ENCODE measurements around the gene GOLT1B. TPM values are rescaled to one million over a fixed set of nuclear protein-coding genes. Genes with fewer than 3 reads are reported as not detected.
"Not testable (repeated sequence)": the region's sequence is repeated elsewhere in the genome, so short reads cannot be mapped to it uniquely, and the experiment has no call there.

GOLT1B gene
- total RNA-seq (10 to 100 TPM; 25.8 to 42.5 (median 31.7) TPM), polyA plus RNA-seq (10 to 100 TPM; 20.8 to 21.3 TPM), total RNA-seq (20.6 reads per million, percentile 51 among the genes with 10 or more reads in this experiment)

GRCh38 chr12:21501258-21502163 lies at the start of gene GOLT1B, which contains the start of gene RECQL:
Gene GOLT1B (plus strand): TSS chr12:21501789. CDS start chr12:21501924, 135 bp downstream.
Gene RECQL (minus strand): TSS chr12:21501635. CDS start chr12:21499570, 2,065 bp downstream.
- Histone ChIP-seq H3K4me1 (ENCODE audit: control insufficient read depth in 2 of 2, insufficient read depth in 2 of 2, low read length in 2 of 2) (peaks cover 20 to 25% of the 10 kb centered on the region in 2 donors), H3K36me3 (ENCODE audit: control insufficient read depth in 2 of 3, insufficient read depth in 3 of 3, low read length in 3 of 3) (peaks cover 0 to 24% (median 0%) of the 10 kb centered on the region in 3 experiments), H3K9me3 (ENCODE audit: control insufficient read depth in 2 of 3, low read length in 3 of 3) (no peaks in the 10 kb centered on the region), H3K27ac (ENCODE audit: low read depth, low read length) (peak within 1 kb of the TSS; percentile 87), H3K4me3 (ENCODE audit: low read length) (peak within 1 kb of the TSS; percentile 68), H3K27me3 (ENCODE audit: control insufficient read depth in 2 of 2, insufficient read depth in 2 of 2, low read length in 2 of 2) (no peaks in the 10 kb centered on the region)
- ChIA-PET POLR2A (interaction anchor here (0.5 to 2.2 kb wide), 20 partner anchors 9 to 1043 kb away, joined by 3 to 25 read pairs (median 3); partner anchors contain the start of genes C2CD5, LDHB and PYROXD1), CTCF (interaction anchor here (0.6 to 1.7 kb wide), 2 partner anchors 178 to 263 kb away, joined by 3 to 11 read pairs; no protein-coding TSS in a partner anchor)
- Mint-ChIP-seq H3K36me3 (peaks cover 5 to 23% (median 13%) of the 10 kb centered on the region in 5 donors), H3K27ac (no peak within 1 kb of the TSS), H3K4me1 (peaks cover 30 to 67% (median 55%) of the 10 kb centered on the region in 7 donors), H3K27me3 (no peaks in the 10 kb centered on the region), H3K4me3 (no peak within 1 kb of the TSS), H3K9me3 (no peaks in the 10 kb centered on the region)
- peak; percentile 98 for ATAC-seq
- intact Hi-C loops (cut with micrococcal nuclease): loop anchor here (1.0 to 10.0 kb wide), 17 partner anchors 8 to 1123 kb away; partner anchors contain the start of genes C2CD5 (in 2 of the 2), CMAS (in 2 of the 2), ETNK1 (in 2 of the 2) and LDHB (in 2 of the 2)
- DNase-seq: peak; percentile 67 to 96 (median 94)

- DNase-seq: no peak
Observed at GRCh38 chr12:21453312-21453852, 48.2 kb upstream of the GOLT1B start.

GRCh38 chr12:21456291-21456780 lies 45.3 kb upstream of the GOLT1B start:
- no peaks in the 10 kb centered on the region for H3K9me3 ChIP-seq (ENCODE audit: control insufficient read depth in 2 of 3, low read length in 3 of 3)
- ChIA-PET CTCF (interaction anchor here (0.6 to 0.9 kb wide), 2 partner anchors 15 to 39 kb away, joined by 5 to 8 read pairs; no protein-coding TSS in a partner anchor), POLR2A (interaction anchor here (1.3 kb wide), 2 partner anchors 18 to 48 kb away, joined by 4 to 5 read pairs; no protein-coding TSS in a partner anchor)
- H3K4me3 Mint-ChIP-seq: peak overlapping the region in 9 of 10 donors; percentile 15 to 82 (median 57)
- peaks cover 15 to 52% (median 28%) of the 10 kb centered on the region in 5 donors for H3K36me3 Mint-ChIP-seq
- peak overlapping the region in 8 of 9 donors; percentile 75 to 96 (median 86) for H3K27ac Mint-ChIP-seq
- intact Hi-C loops (cut with micrococcal nuclease): loop anchor here (1.0 to 10.0 kb wide), 10 partner anchors 19 to 1171 kb away; partner anchors contain the start of genes GOLT1B (in 2 of the 2), PYROXD1 (in 2 of the 2), RECQL (in 2 of the 2) and ETNK1 (in 1 of the 2)
- no peaks in the 10 kb centered on the region for H3K27me3 Mint-ChIP-seq
- H3K27me3 ChIP-seq (ENCODE audit: control insufficient read depth in 2 of 2, insufficient read depth in 2 of 2, low read length in 2 of 2): no peaks in the 10 kb centered on the region
- H3K4me1 Mint-ChIP-seq: peaks cover 15 to 69% (median 47%) of the 10 kb centered on the region in 7 donors
- DNase-seq: peak in 7 of 9 donors; percentile 37 to 49 (median 42)
- no peaks in the 10 kb centered on the region for H3K9me3 Mint-ChIP-seq
- H3K4me1 ChIP-seq (ENCODE audit: control insufficient read depth in 2 of 2, insufficient read depth in 2 of 2, low read length in 2 of 2): peaks cover 16 to 50% of the 10 kb centered on the region in 2 donors
- H3K27ac ChIP-seq (ENCODE audit: low read depth, low read length): peak overlapping the region; percentile 22
- ATAC-seq: peak; percentile 90
- peak overlapping the region; percentile 11 for H3K4me3 ChIP-seq (ENCODE audit: low read length)
- peaks cover 0 to 29% (median 3%) of the 10 kb centered on the region in 3 experiments for H3K36me3 ChIP-seq (ENCODE audit: control insufficient read depth in 2 of 3, insufficient read depth in 3 of 3, low read length in 3 of 3)

More at GRCh38 chr12:21453312-21453852, 48.2 kb upstream of the GOLT1B start:
- intact Hi-C loops (cut with micrococcal nuclease): loop anchor here (1.0 to 10.0 kb wide), 5 partner anchors 10 to 989 kb away; partner anchors contain the start of gene ST8SIA1 (in 1 of the 2)
- Histone ChIP-seq H3K27me3 (ENCODE audit: control insufficient read depth in 2 of 2, insufficient read depth in 2 of 2, low read length in 2 of 2) (no peaks in the 10 kb centered on the region), H3K4me1 (ENCODE audit: control insufficient read depth in 2 of 2, insufficient read depth in 2 of 2, low read length in 2 of 2) (peaks cover 16 to 40% of the 10 kb centered on the region in 2 donors), H3K4me3 (ENCODE audit: low read length) (peak overlapping the region; percentile 31), H3K9me3 (ENCODE audit: control insufficient read depth in 2 of 3, low read length in 3 of 3) (no peaks in the 10 kb centered on the region), H3K36me3 (ENCODE audit: control insufficient read depth in 2 of 3, insufficient read depth in 3 of 3, low read length in 3 of 3) (peaks cover 0 to 24% (median 6%) of the 10 kb centered on the region in 3 experiments), H3K27ac (ENCODE audit: low read depth, low read length) (no peak overlapping the region)
- Mint-ChIP-seq H3K9me3 (no peaks in the 10 kb centered on the region), H3K27me3 (no peaks in the 10 kb centered on the region), H3K27ac (peak overlapping the region in 5 of 9 donors; percentile 15 to 87 (median 43)), H3K4me1 (peaks cover 15 to 63% (median 45%) of the 10 kb centered on the region in 7 donors), H3K4me3 (peak overlapping the region in 2 of 10 donors; percentile 5 to 77), H3K36me3 (peaks cover 14 to 44% (median 26%) of the 10 kb centered on the region in 5 donors)
- ATAC-seq: no peak
- ChIA-PET POLR2A (no interaction called here), CTCF (no interaction called here)

- Histone ChIP-seq H3K4me3 (ENCODE audit: low read length) (no peak overlapping the region), H3K36me3 (ENCODE audit: control insufficient read depth in 2 of 3, insufficient read depth in 3 of 3, low read length in 3 of 3) (peaks cover 5 to 52% (median 6%) of the 10 kb centered on the region in 3 experiments), H3K27ac (ENCODE audit: low read depth, low read length) (no peak overlapping the region), H3K9me3 (ENCODE audit: control insufficient read depth in 2 of 3, low read length in 3 of 3) (no peaks in the 10 kb centered on the region), H3K4me1 (ENCODE audit: control insufficient read depth in 2 of 2, insufficient read depth in 2 of 2, low read length in 2 of 2) (peaks cover 16 to 38% of the 10 kb centered on the region in 2 donors), H3K27me3 (ENCODE audit: control insufficient read depth in 2 of 2, insufficient read depth in 2 of 2, low read length in 2 of 2) (no peaks in the 10 kb centered on the region)
- H3K36me3 Mint-ChIP-seq: peaks cover 19 to 50% (median 48%) of the 10 kb centered on the region in 5 donors
- ChIA-PET CTCF (no interaction called here), POLR2A (interaction anchor here (1.4 to 1.5 kb wide), 2 partner anchors 22 to 198 kb away, joined by 3 to 6 read pairs; partner anchors contain the start of genes LDHB and PYROXD1)
- H3K9me3 Mint-ChIP-seq: peaks cover 0 to 4% (median 2%) of the 10 kb centered on the region in 11 donors
- peak overlapping the region in 2 of 9 donors; percentile 21 to 94 for H3K27ac Mint-ChIP-seq
- intact Hi-C loops (cut with micrococcal nuclease): loop anchor here (5.0 to 10.0 kb wide), 5 partner anchors 153 to 1168 kb away; partner anchors contain the start of genes ETNK1 (in 1 of the 2) and ST8SIA1 (in 1 of the 2)
- peaks cover 15 to 46% (median 35%) of the 10 kb centered on the region in 7 donors for H3K4me1 Mint-ChIP-seq
- ATAC-seq (no peak), DNase-seq (no peak)
- H3K4me3 Mint-ChIP-seq: no peak overlapping the region
- H3K27me3 Mint-ChIP-seq: no peaks in the 10 kb centered on the region
Observed at GRCh38 chr12:21459474-21459873, 42.1 kb upstream of the GOLT1B start.

GRCh38 chr12:21467334-21467733 lies 34.3 kb upstream of the GOLT1B start:
- H3K27me3 ChIP-seq (ENCODE audit: control insufficient read depth in 2 of 2, insufficient read depth in 2 of 2, low read length in 2 of 2); H3K4me1 ChIP-seq (ENCODE audit: control insufficient read depth in 2 of 2, insufficient read depth in 2 of 2, low read length in 2 of 2); H3K9me3 Mint-ChIP-seq; intact Hi-C loops (cut with micrococcal nuclease); DNase-seq; H3K27me3 Mint-ChIP-seq; H3K27ac ChIP-seq (ENCODE audit: low read depth, low read length); CTCF ChIA-PET; ATAC-seq; H3K4me3 Mint-ChIP-seq; POLR2A ChIA-PET; H3K9me3 ChIP-seq (ENCODE audit: control insufficient read depth in 2 of 3, low read length in 3 of 3); H3K4me3 ChIP-seq (ENCODE audit: low read length): not testable (repeated sequence)
- Mint-ChIP-seq H3K4me1 (peaks cover 0 to 18% (median 4%) of the 10 kb centered on the region in 7 donors), H3K36me3 (peaks cover 8 to 51% (median 45%) of the 10 kb centered on the region in 5 donors), H3K27ac (peak overlapping the region in 6 of 9 donors; percentile 14 to 88 (median 32))
- H3K36me3 ChIP-seq (ENCODE audit: control insufficient read depth in 2 of 3, insufficient read depth in 3 of 3, low read length in 3 of 3): peaks cover 9 to 40% (median 11%) of the 10 kb centered on the region in 3 experiments
